ENCODE data around the gene TIGD1.
A peak's percentile ranks its signal among the peaks of the same experiment; 100 is the strongest.

The TIGD1 gene

DNA sequence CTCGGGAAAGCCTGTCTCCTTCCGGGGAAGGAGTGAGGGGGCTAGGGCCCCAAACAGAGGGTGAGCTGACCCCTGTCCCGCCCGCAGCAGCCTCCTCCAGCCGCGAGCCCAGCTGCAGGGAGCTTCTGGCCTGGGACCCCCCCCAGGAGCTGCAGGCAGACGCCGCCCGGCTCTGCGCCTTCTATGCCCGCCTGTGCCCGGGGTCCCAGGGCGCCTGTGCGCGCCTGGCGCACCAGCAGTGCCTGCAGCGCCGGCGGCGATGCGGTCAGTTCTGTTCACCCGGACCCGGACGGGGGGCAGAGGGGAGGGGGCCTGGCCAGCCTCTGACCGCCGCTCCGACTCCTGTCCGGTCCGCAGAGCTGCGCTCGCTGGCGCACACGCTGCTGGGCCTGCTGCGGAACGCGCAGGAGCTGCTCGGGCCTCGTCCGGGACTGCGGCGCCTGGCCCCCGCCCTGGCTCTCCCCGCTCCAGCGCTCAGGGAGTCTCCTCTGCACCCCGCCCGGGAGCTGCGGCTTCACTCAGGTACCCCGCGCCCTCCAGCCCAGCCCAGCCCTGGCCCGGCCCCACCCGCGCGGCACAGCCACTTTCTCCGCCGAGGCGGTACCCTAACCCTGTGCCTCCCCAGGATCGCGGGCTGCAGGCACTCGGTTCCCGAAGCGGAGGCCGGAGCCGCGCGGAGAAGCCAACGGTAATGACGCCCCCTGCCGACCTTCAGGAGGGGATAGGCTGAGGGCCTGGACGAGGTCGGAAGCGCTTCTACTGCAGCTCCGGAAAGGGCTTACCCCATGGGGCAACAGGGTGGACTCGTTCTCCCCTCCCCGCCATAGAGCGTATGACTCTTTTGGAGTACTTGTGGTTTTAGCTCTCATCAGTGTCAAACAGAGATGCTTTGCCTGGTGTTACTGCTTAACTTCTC lies 26.4 kb downstream of the TIGD1 start:
- DNase-seq (ENCODE audit: low read depth in 2 of 2): no peak

DNA sequence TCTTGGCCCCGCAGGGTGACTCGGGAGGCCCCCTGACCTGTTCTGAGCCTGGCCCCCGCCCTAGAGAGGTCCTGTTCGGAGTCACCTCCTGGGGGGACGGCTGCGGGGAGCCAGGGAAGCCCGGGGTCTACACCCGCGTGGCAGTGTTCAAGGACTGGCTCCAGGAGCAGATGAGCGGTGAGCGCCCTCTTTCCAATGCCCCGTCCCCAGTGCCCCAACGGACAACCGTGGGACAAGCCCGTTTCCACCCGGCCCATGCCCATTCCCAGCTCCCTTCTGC lies 27.0 kb downstream of the TIGD1 start:
- no peak for DNase-seq (ENCODE audit: low read depth in 2 of 2)

DNA sequence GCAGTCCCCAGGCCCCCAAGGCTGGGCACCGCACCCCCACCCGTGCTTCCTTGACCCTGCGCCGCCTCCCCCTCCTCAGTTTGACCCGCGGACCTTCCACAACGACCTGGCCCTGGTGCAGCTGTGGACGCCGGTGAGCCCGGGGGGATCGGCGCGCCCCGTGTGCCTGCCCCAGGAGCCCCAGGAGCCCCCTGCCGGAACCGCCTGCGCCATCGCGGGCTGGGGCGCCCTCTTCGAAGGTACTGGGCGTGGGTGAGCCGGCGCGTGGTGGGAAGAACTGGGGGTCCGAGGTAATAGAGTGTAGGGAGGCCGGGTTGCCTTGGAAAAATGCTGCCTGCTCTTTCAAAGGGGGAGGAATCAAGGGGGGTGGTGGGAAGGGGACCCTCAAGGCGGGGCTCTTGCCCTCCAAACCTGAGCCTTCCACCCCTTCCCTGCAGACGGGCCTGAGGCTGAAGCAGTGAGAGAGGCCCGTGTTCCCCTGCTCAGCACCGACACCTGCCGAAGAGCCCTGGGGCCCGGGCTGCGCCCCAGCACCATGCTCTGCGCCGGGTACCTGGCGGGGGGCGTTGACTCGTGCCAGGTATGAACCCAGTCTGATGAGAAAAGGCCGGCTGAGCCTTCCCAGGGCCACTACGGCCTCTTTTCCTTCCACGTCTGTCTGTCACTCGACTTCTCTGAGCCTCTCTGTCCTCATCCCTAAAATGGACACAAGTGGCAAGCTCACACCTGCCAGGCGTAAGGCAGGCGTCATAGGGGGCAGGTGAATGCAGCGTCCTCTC lies 27.5 kb downstream of the TIGD1 start:
- DNase-seq (ENCODE audit: low read depth in 2 of 2): no peak

DNA sequence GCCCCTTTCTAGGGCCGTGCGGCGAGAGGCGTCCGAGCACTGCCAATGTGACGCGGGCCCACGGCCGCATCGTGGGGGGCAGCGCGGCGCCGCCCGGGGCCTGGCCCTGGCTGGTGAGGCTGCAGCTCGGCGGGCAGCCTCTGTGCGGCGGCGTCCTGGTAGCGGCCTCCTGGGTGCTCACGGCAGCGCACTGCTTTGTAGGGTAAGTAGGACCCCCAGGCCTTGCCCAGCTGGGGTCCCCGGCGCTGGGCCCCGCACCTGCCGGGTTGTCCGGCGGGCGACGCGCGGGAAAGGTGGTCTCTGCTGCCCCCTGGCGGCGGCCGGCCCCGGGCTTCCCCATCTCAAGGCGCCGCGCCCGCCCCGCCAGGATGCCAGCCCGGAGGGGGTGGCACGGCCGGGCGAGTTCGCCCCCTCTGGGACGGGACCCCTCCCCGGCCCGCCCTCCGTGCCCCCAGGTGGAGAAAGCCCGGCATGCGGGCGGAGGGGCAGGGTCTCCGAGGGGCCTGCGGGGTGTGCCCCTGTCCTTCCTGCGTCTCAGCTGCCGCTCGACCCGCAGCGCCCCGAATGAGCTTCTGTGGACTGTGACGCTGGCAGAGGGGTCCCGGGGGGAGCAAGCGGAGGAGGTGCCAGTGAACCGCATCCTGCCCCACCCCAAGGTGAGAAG lies 28.3 kb downstream of the TIGD1 start:
- peak; percentile 15 to 42 for DNase-seq (ENCODE audit: low read depth in 2 of 2)

DNA sequence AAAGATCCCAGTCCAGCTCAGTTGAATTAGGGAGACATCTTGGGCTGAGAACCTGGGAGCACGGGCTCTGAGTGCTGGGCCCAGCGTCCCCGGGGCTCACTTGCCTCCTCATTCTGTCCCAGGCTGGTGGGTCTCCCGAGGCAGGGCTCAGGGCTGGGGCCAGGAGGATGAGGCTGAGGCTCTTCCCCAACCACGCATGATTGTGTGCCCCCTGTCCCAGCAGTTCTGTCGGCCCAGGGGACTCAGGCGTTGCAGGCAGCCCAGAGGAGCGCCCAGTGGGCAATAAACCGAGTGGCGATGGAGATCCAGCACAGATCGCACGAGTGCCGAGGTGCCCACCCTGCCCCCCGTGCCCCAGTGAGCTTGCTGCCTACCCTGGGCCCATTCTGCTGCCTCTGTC lies 29.3 kb downstream of the TIGD1 start:
- no peak for DNase-seq (ENCODE audit: low read depth in 2 of 2)

DNA sequence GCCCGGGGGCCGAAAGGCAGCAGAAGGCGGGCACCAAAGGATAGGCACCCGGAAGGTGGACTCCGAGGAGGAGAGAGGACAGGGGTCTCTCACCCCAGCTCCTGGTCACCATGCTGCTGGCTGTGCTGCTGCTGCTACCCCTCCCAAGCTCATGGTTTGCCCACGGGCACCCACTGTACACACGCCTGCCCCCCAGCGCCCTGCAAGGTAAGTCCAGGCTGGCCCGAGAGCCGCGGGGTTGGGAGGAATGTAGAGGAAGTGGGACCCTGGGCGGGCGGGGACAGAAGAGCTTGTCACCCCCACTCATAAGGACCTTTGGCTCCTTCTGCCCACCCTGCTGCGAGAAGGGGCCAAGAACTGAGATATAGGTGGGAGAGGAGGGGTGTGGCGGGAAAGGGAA lies 29.9 kb downstream of the TIGD1 start:
- no peak for DNase-seq (ENCODE audit: low read depth in 2 of 2)

DNA sequence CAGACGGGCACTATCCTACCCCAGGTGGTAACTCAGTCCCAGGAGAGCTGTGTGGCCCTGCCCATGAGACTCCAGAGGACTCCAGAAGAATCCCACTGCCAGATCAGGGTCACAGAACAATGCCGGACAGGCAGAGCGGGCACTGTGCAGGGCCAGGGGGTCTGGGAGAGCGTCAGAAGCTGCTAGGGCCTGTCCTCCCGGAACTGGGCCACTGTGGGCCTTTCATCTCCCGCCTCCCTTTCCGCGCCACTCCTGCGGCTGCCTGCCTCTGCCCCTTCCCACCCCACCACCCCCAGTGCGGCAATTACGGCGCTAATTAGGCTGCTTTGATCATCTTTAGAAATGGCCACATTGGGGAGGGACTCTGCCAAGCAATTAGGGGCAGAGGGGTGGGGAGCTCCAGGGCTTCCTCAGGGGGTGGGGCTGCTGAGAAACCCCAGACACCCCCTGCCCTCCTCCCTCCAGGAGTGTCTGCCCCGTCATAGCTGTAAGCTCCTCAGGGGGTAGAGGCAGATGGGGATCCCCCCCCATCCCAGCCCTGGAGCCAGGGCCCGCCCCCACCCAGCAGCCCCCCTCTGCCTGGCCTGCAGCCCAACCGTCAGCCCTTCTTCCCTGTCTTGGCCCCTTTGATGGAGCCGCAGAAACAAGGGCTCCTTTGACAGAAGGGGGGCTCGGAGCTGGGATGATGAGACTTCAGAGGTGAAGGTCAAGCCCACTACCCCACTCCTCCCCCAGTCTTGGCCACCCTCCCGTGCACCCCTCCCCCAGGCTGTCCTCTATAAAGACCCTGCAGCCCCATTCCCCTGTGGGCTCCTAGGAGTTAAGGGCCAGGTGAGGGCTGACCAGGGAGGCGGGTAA lies 30.5 kb downstream of the TIGD1 start, which contains the start of gene PRSS56:
Gene PRSS56 (plus strand): TSS at position 808 of the 858 bp plus-strand sequence. CDS start 211 bp downstream, outside the sequence.
- no peak for DNase-seq (ENCODE audit: low read depth in 2 of 2)

DNA sequence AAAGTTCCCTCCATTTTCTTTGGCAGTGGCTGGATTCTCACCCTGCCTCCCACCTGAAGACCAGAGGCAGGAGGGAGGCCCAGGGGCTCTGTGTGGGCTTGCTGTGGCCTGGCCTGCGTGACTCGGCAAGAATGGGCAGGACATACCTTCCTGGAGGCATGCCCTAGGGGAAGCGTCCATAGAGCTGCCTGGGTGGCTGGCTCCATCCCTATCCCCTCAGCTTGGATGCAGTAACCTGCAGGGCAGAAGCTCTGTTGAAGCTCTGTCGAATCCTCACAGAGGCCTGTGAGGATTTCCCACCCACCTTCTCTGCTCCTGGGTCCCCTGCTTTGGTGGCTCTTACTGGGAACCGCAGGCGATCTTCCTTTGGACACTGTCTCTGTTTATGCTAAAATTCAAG lies 31.5 kb downstream of the TIGD1 start:
- no peak for DNase-seq (ENCODE audit: low read depth in 2 of 2)

DNA sequence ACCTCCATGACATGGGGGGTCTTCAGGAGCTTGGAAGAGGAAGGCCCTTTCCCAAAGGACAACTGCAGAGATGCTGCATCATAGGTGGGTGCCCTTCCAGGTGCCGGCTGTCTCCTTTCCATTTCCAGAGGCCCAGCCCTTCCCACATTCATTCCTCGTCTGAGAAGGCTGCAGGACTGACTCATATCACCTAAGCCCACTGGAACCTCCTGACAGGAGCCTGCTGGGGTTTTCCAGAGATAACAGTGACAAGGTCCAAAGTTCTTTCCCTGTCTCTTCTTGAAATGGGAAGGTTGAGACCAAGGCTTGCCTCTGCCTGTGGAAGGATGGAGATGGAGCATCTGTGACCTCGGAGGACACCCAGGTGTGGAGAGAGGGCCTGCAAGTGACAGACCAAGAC lies 33.8 kb downstream of the TIGD1 start:
- no peak for DNase-seq (ENCODE audit: low read depth in 2 of 2)

DNA sequence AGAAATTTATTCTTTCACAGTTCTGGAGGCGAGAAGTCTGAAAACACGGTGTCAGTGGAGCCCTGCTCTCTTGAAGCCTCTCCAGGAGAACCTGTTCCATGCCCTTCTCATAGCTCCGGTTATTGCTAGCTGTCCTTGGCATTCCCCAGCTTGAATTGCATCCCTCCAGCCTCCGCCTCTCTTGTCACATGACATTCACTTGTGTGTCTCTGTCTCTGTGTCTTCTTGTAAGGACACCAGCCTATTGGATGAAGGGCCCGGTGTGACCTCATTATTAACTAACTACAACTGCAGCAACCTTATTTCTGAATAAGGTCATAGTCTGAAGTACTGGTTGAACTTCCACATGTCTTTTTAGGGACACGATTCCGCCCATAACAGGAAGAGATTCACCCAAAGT lies 34.7 kb downstream of the TIGD1 start:
- no peak for DNase-seq (ENCODE audit: low read depth in 2 of 2)

DNA sequence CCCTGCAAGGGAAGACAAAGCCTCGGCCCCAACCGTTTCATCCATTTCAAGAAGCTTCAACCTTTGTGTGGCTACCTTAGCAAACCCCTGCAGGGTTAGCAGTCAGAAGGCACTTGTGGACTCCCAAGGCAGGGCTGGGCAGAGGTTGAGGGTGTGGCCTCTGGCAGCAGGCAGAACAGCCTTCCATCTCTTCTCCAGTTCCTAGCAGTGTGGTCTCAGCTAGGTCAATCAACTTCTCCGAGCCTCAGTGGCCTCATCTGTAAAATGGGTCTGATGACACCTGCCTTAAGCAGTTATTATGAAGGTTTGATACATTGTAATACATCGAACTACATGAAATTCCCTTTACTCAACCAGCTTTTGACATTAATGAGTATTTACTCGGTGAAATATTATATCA lies 37.0 kb downstream of the TIGD1 start:
- DNase-seq (ENCODE audit: low read depth in 2 of 2): no peak

DNA sequence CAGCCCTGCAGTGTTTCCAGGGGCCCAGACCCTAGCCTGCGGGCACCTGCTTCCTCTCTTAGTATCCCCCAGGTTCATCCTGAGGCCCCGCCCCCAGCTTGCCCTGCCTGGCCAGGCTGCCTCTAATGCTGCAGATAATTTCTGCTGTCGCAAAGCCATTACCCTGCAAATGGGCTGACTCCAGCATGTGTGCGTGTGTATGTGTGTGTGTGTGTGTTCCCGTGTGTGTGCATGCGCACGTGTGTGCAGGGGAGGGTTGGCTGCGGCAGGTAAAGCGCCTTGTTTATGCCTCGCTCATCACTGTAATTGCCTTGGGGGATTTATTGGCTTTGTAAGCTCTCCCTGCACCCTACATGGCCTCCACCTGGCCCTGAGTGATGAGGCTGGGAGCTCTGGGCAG lies 37.8 kb downstream of the TIGD1 start:
- no peak for DNase-seq (ENCODE audit: low read depth in 2 of 2)

DNA sequence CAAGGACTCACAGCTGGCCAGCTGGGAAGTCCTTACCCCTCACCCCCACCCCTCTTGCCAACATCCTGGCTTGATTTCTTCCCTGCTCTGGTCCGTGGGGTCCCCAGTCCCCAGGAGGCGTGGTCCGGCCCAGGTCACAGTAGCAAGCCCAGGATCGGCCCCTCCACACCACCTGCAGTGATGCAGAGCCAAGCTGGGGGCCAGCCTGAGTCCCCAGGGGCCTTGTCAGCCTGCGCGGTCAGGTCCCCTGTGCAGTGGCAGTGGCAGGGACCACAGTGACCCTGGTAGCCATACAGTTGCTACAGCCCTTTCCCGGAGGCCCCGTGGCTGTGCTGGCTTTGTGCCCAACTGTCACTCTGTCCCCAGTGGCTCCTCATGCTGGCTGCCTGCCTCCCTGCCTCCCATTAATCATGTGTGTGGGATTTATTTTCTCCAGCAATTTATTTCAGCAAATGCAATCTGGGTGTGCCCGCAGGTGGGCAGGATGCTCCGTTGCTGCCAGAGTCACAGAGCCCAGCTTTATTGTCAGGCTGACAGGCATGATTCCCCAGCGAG lies 38.9 kb downstream of the TIGD1 start:
- DNase-seq (ENCODE audit: low read depth in 2 of 2): no peak

DNA sequence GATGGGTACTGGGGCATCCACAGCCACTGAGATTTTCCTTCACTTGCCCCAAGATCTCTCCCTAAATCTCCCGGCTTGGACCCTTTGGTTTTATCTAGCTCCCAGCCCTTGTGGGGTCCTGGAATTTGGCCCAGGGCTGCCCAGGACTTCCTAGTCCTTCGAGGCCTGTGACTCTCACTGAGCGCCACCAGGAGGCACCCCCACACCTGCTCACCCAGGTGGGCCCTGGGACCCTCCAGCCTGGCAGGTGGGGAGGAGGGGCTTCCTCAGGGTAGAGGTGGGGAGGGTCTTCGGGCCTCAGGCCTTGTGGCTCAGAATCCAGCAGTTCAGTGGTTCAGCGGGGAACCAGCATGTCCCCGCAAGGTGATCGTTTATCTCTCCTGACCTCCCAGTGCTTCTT lies 42.1 kb downstream of the TIGD1 start:
- no peak for DNase-seq (ENCODE audit: low read depth in 2 of 2)

DNA sequence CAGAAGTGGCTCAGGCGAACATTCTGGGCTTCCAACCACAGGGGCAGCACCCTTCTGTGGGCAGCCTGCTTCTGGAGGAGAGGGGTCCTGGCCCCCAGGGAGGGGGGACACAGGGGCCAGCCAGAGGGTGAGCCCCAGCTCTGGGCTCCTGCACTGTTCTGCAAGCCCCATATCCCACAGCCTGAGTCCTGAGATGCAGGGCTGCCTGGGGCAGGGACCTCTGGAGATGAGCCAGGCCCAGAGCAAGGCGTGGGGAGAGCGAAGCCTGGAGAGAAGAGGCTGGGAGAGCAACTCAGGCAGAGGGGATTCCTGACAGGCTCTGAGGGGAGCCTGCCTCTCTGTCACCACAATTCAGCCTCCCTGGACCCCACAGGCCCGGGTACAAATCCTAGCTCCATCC lies 43.6 kb downstream of the TIGD1 start:
- DNase-seq (ENCODE audit: low read depth in 2 of 2): no peak

DNA sequence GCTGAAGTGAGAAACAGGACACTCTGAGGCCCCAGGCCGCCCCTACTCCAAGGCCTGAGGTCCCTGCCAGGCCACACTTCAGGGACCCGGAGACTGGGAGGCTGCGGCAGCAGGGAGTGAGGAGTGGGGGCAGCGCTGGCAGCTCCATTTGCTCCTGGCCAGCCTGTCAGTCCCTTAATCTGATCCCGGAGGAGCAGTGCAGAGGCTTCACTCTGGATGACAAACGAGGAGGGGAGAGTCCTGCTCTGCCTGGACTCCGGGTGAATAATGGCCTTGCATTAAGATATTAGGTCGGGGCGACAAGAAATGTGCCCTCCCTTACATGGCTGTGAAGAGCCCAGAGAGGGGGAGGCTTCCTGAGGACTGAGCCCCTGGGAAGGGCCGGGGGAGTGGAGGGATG lies 44.5 kb downstream of the TIGD1 start:
- no peak for DNase-seq (ENCODE audit: low read depth in 2 of 2)

DNA sequence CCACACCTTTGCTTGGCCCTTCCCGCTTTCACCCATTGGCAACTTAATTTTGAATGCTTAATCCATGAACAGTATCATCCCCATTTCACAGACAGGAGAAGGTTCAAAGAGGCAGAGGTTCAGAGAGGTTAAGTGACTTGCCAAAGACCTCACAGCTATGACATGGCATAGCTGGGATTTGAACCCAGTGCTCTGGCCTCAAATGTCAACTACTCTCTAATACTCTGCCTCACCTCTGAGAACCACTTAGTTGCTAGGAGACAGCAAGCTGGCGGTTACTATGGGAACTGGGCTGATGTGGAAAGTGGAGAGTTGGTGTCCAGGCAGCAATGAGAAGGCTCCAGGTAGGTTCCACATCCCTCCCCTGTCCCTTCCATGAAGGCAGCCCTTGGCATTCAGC lies 45.9 kb downstream of the TIGD1 start:
- no peak for DNase-seq (ENCODE audit: low read depth in 2 of 2)

DNA sequence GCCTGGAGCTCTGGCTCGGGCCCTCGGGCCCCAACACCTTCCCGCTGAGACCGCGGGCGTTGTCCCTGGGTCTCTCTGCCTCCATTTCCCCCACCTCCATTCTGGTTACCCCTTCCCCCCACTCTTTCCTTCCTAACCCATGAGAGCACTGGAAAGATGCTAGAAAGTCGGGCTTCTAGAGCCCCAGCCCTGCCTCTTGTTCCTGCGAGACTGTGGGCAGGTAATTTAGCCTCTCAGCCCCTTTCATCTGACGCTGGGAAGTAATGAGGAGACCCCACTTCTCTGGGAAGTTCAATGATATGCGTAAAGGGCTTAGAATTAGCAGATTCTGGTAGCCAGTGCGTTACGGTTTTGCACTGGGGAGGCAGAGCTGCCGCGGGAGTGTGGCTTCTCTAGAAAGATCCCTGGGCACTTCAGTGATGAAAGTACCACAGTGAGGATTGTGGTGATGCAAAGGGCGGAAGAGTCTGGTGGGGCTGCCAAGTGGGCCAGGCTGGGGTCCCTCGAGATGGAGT lies 46.5 kb downstream of the TIGD1 start:
- no peak for DNase-seq (ENCODE audit: low read depth in 2 of 2)

DNA sequence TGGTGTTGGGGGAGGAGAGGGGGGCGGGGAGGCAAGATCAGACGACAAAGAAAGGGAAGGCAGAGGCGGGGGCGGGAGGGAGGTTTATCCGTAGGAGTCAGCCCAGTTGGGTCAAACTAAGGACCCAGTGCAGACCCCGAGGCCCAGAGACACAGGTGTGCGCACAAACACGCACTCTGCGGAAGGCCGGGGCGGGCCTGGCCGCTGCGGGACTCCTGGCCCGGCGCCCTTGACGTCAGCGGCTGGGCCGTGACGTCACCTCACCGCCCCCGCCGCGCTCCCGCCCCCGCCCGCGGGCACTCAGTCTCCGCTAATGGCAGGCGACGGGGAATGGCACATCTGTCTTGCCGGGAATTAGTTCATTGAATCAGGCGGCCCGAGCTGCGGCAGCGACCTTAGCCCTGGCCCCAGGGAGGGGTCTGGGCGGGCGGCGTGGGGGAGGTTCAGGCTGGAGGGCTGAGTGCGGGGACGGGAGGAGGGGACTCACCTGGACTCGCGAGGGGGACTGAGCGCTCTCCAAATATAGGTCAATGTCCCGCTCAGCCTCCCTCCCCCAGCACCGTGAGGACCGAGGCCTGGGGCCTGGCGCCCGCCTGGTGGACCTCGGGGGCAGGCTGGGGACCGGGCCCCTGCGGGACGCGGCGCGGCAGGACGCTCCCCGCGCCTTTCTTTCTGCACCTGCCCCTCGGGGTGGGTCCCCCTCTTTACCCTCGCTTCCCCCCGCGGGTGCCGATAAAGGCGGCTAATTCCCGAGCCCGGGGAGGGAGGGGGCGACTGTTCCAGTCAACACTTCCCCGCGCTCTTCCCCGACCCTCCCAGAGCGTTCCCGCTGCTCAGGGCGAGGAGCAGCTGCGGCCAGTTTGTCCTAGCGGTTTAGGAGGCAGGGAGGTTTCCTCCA lies 47.2 kb downstream of the TIGD1 start:
- DNase-seq (ENCODE audit: low read depth in 2 of 2): peak in 1 of 2 donors; percentile 15

DNA sequence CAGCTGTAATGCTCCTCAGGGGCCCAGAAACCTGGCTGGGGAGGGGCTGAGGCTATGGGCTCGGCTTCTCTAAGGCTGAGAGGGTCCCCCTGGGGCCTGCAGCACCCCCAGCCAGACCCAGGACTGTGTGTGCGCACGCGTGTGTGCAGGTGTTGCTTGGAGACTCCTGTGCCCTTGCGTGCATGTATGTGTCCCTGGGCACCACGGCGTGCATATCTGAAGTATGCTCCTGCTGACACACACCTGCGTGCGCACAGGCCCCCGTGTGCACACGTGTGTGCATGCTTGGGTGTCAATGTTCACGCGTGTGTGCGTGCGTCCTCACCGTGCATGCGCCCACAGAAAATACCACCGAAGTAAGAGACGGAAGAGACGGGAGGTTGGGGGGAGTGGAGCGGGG lies 47.8 kb downstream of the TIGD1 start:
- no peak for DNase-seq (ENCODE audit: low read depth in 2 of 2)

Measured in activated CD8-positive, alpha-beta memory T cell treated with anti-CD3 and anti-CD28 coated beads for 4 hours (primary cell).